K562 (cell line): ENCODE results near the gene FERMT3. TPM values are rescaled to one million over a fixed set of nuclear protein-coding genes. Genes with fewer than 3 reads are reported as not detected.

Experiments
- ATAC-seq: fragments of 200-7000 bp; cut with Tn5 transposase; 3 replicates; pipeline ENCODE4 v1.9.1; 2020; ENCODE audit warnings: moderate library complexity
- BruUV-seq: library from RNA; stranded (reverse); fragments of 400-500 nt; replicated peaks from 2 replicates; lab custom pipeline; 2021; lab: Mats Ljungman, UMichigan
- CTCF ChIA-PET: fragments of 300-600 bp; formaldehyde crosslinking; extraction: SDS; loops from one replicate; lab custom pipeline; 2021; ENCODE audit warnings: low intra/inter-chr PET ratio; lab: Yijun Ruan, JAX
- POLR2A ChIA-PET: fragments of 300-600, 350-650 bp; sonication (Branson Sonifier 250); formaldehyde crosslinking; extraction: SDS; loops from one replicate; lab custom pipeline; 2021; ENCODE audit warnings: antibody characterized with exemption, inconsistent platforms; lab: Yijun Ruan, JAX
- DNase-seq, 4 experiments: peaks; one replicate each; pipeline versions ENCODE4 v3.0.0 to v3.0.0-alpha.2; 2011 to 2018; ENCODE audit warnings: low spot score in 3 of 4, mixed read lengths in 3 of 4; ENCODE audit errors: extremely low read depth in 1 of 4
- FAIRE-seq: peaks from 2 replicates; lab custom pipeline; 2011; peaks lifted over from hg19 to GRCh38; lab: Jason Lieb, UNC
- H2AFZ ChIP-seq: 2 replicates; pipeline ENCODE4 v1.6.0; 2011; ENCODE audit warnings: low read depth, low read length, control low read depth, inconsistent platforms
- H3K27ac ChIP-seq: fragments of 200-600 bp; 3 replicates; pipeline ENCODE4 v1.8.0; 2011; ENCODE audit warnings: low read depth, mild to moderate bottlenecking, control low read depth, inconsistent platforms, low read length, moderate library complexity, mixed read lengths; ENCODE audit errors: extremely low read depth
- H3K27me3 ChIP-seq, 2 experiments: fragments of 300-600 bp in 1 of 2; 2 replicates in 1 of 2; 3 replicates in 1 of 2; pipeline versions ENCODE4 v1.6.0 to v1.8.0; 2011; ENCODE audit warnings: inconsistent platforms in 2 of 2, low read length in 2 of 2, mild to moderate bottlenecking in 1 of 2, mixed read lengths in 1 of 2, moderate library complexity in 1 of 2; ENCODE audit not compliant: control insufficient read depth in 2 of 2, insufficient read depth in 2 of 2
- H3K36me3 ChIP-seq: fragments of 300-600 bp; 3 replicates; pipeline ENCODE4 v1.8.0; 2011; ENCODE audit warnings: mild to moderate bottlenecking, low read length, inconsistent platforms; ENCODE audit not compliant: control insufficient read depth, insufficient read depth
- H3K4me1 ChIP-seq, 2 experiments: fragments of 200-600 bp in 1 of 2; replicated peaks in 1 of 2; 2 replicates in 1 of 2; 3 replicates in 1 of 2; pipeline versions ENCODE4 v1.5.1 to v1.8.0; 2011; ENCODE audit warnings: inconsistent platforms in 2 of 2, low read length in 2 of 2, mild to moderate bottlenecking in 1 of 2, mixed read lengths in 1 of 2, moderate library complexity in 1 of 2; ENCODE audit not compliant: control insufficient read depth in 2 of 2, insufficient read depth in 2 of 2
- H3K4me2 ChIP-seq: 2 replicates; pipeline ENCODE4 v1.6.1; 2011; ENCODE audit warnings: low read length, control low read depth, inconsistent platforms, mixed read lengths; ENCODE audit not compliant: insufficient read depth
- H3K4me3 ChIP-seq: fragments of 200-600 bp; sonication (generic), shearing (Covaris generic); 2 replicates; pipeline ENCODE4 v1.5.1; 2016; ENCODE audit warnings: control low read depth, inconsistent platforms
- H3K79me2 ChIP-seq: fragments of 200-600 bp; 3 replicates; pipeline ENCODE4 v1.8.0; 2011; ENCODE audit warnings: low read length, inconsistent platforms; ENCODE audit not compliant: control insufficient read depth, insufficient read depth
- H3K9ac ChIP-seq, 2 experiments: 2 replicates each; pipeline versions ENCODE4 v1.6.0 to v1.6.1; 2011; ENCODE audit warnings: low read depth in 2 of 2, low read length in 2 of 2, control low read depth in 1 of 2, inconsistent platforms in 1 of 2, mild to moderate bottlenecking in 1 of 2, mixed read lengths in 1 of 2; ENCODE audit not compliant: insufficient read depth in 1 of 2
- H3K9me1 ChIP-seq: one replicate; pipeline ENCODE4 v1.6.0; 2011; ENCODE audit warnings: inconsistent platforms, mild to moderate bottlenecking, low read length, moderate library complexity; ENCODE audit not compliant: control insufficient read depth, insufficient read depth
- H3K9me3 ChIP-seq: replicated peaks from 2 replicates; pipeline ENCODE4 v1.5.1; 2011; ENCODE audit warnings: low read depth, low read length, inconsistent platforms; ENCODE audit not compliant: control insufficient read depth, insufficient read depth
- H4K20me1 ChIP-seq: replicated peaks from 2 replicates; pipeline ENCODE4 v1.6.1; 2011; ENCODE audit warnings: low read length, inconsistent platforms, mixed read lengths; ENCODE audit not compliant: control insufficient read depth, insufficient read depth
- ETV6 ChIP-seq, 3 experiments: fragments of 150-350 bp in 1 of 3; sonication (generic) in 1 of 3; formaldehyde crosslinking in 1 of 3; IDR thresholded peaks; 2 replicates each; pipeline versions ENCODE4 v1.6.1 to v1.8.0; 2014 to 2022; ENCODE audit warnings: borderline replicate concordance in 2 of 3, low read depth in 2 of 3, antibody characterized with exemption in 1 of 3, low read length in 1 of 3, mild to moderate bottlenecking in 1 of 3, missing genetic modification reagents in 1 of 3
- FUS ChIP-seq: fragments of 200-400 bp; formaldehyde crosslinking; optimal IDR thresholded peaks from 2 replicates; pipeline ENCODE3; 2017; ENCODE audit warnings: low read depth, low read length
- HCFC1 ChIP-seq: IDR thresholded peaks from 2 replicates; pipeline ENCODE4 v1.6.1; 2012; ENCODE audit warnings: low read depth, low read length, improper control_type of control experiment
- MXI1 ChIP-seq: IDR thresholded peaks from 2 replicates; pipeline ENCODE4 v1.6.1; 2011; ENCODE audit warnings: low read depth, mild to moderate bottlenecking, improper control_type of control experiment, low read length
- WGBS: fragments of 100-300 bp; shearing (Covaris generic); methylation state at CpG from one replicate; pipeline ENCODE4 v1.1.6; 2016; ENCODE audit warnings: low coverage, mixed read lengths; ENCODE audit not compliant: insufficient coverage; ENCODE audit errors: missing lambda C conversion rate; 5-methylcytosine and 5-hydroxymethylcytosine counted together
- in situ Hi-C: fragments of 300-500 bp; cut with MboI; formaldehyde crosslinking; loops from 4 replicates; pipeline ENCODE4 v1.15.0; 2018; ENCODE audit warnings: inconsistent platforms, mixed read lengths
- intact Hi-C: fragments of 100-400 bp; cut with micrococcal nuclease; formaldehyde crosslinking; loops from 2 replicates; pipeline ENCODE4 v1.14.2; 2022
- polyA plus RNA-seq, 8 experiments: library from polyadenylated mRNA; depleted of rRNA in 4 of 8; stranded (reverse) in 5 of 8; unstranded in 3 of 8; fragments of >200 nt; fragmentation: Nextera tagmentation in 2 of 8; fragmentation: Illumina TruSeq in 1 of 8; extraction: Ambion mirVana in 2 of 8; extraction: Trizol in 1 of 8; gene quantifications; 2 replicates each; pipeline versions ENCODE4 v1.2.1 to v1.2.3, GENCODE V29; 2011 to 2014; ENCODE audit warnings: inconsistent platforms in 1 of 8, missing spikeins in 1 of 8
- total RNA-seq, 7 experiments: library from RNA; depleted of rRNA in 6 of 7; stranded (reverse); fragments of >200 nt in 6 of 7; fragmentation: Illumina TruSeq in 2 of 7; extraction: Trizol in 2 of 7; gene quantifications; 2 replicates each; pipeline versions ENCODE4 v1.2.1 to v1.2.3, GENCODE V29; 2011 to 2021; ENCODE audit warnings: low replicate concordance in 1 of 7
- TF ChIP-seq, protein P1 (sequence below), 2 experiments: fragments of 150-350 bp in 1 of 2; IDR thresholded peaks; 2 replicates each; pipeline ENCODE4 v1.6.1; 2012 to 2016; ENCODE audit warnings: low read depth in 2 of 2, low read length in 2 of 2, mild to moderate bottlenecking in 1 of 2, moderate library complexity in 1 of 2
- TF ChIP-seq, protein P2 (sequence below): IDR thresholded peaks from 2 replicates; pipeline ENCODE4 v1.6.1; 2012; ENCODE audit warnings: low read depth, low read length, improper control_type of control experiment, borderline replicate concordance
- TF ChIP-seq, protein P3 (sequence below): fragments of 450-650 bp; IDR thresholded peaks from 2 replicates; pipeline ENCODE4 v1.6.1; 2016
- TF ChIP-seq, protein P4 (sequence below): fragments of 450-650 bp; formaldehyde crosslinking; IDR thresholded peaks from 2 replicates; pipeline ENCODE4 v1.4.0; 2020; ENCODE audit warnings: mild to moderate bottlenecking, mixed read lengths

The FERMT3 gene
- total and polyA plus RNA-seq, 9 of the 15 experiments (the other 6 are each of a cell fraction or from before 2014, with no cell fraction given) = 3.2 to 275 (median 79.7) TPM

DNA sequence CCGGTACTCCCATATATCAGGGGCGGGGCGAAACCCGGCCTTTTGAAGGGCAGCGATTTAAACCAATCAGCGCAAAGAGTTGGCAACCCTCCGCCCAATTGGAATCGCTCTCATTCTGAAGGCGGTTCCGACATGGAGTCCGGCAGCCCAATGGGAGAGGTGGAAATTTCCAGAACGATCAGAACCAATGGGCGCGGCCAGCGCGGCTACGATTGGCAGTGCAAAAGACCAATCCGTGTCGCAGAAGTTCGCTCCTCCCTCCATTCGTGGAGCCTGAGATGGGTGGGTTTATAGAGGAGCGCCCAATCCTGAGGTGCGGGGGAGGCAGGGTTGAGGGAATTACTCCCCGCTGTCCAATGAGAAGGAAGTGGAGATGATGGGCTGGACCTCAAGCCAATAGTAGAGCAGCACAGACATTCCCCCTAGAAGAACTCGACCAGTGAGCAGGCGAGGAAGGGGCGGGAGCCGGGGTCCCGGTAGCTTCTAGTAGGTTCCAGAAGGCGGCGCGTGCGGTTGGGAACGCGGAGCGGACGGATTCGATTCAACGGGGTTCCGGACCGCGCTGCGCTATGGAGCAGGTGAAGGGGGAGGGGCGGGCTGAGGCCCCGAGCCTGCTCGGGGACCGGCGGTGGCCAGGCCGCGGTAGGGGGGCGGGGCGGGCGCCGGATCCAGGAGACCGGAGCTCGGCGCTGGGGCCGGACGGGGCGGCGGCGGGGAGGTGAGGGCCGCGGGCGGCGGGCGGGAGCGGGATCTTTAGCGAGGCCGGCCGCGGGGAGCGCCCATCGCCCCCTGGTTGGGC, 20.6 kb upstream of the FERMT3 start, which contains the start of gene STIP1:
Gene STIP1 (plus strand): TSS at position 479 of the 799 bp plus-strand sequence. CDS start 91 bp downstream, at position 570.
- Histone ChIP-seq H3K9ac (peak within 1 kb of the TSS; percentile 84 to 99), H4K20me1 (no peaks in the 10 kb centered on the region), H3K27ac (peak within 1 kb of the TSS; percentile 89), H3K36me3 (peaks cover 12% of the 10 kb centered on the region), H3K4me1 (peaks cover 26 to 50% of the 10 kb centered on the region in 2 experiments), H3K4me3 (peak within 1 kb of the TSS; percentile 70), H2AFZ (peak within 1 kb of the TSS; percentile 72), H3K27me3 (no peaks in the 10 kb centered on the region), H3K4me2 (peak within 1 kb of the TSS; percentile 97), H3K9me1 (no peaks in the 10 kb centered on the region), H3K9me3 (no peaks in the 10 kb centered on the region), H3K79me2 (peaks cover 30% of the 10 kb centered on the region)
- in situ Hi-C loops = no loop called here
- 1% methylated on average over 48 of the region's 74 CpGs for WGBS
- POLR2A ChIA-PET = interaction anchor here (0.6 to 2.2 kb wide), 16 partner anchors 10 to 1237 kb away, joined by 3 to 29 read pairs (median 4); partner anchors contain the start of genes FERMT3, PPP1R14B, PRDX5 and TRMT112
- DNase-seq (peak; percentile 96 to 100 (median 98)), ATAC-seq (peak; percentile 89), FAIRE-seq (peak; percentile 99)
- intact Hi-C loops = loop anchor here (2.0 to 5.0 kb wide), 3 partner anchors 45 to 171 kb away; partner anchors contain the start of genes CATSPERZ, DNAJC4 and RPS6KA4
- CTCF ChIA-PET = no interaction called here
- no TSS peak for BruUV-seq
- TF ChIP-seq FUS (no peak), MXI1 (no peak; the same call in 1 of the 2 replicates), ETV6 (IDR thresholded peaks at IDR 0.05; ENCODE audit: borderline replicate concordance in 1 of 2, low read depth in 2 of 2, low read length in 1 of 2) (no peak), ETV6 (CRISPR knock-in tag; IDR thresholded peaks at IDR 0.05; ENCODE audit: borderline replicate concordance) (no peak), HCFC1 (0 out of 2 replicates have a peak, but pooled peaks have one; percentile 42)
- TF ChIP-seq, protein P1, sequence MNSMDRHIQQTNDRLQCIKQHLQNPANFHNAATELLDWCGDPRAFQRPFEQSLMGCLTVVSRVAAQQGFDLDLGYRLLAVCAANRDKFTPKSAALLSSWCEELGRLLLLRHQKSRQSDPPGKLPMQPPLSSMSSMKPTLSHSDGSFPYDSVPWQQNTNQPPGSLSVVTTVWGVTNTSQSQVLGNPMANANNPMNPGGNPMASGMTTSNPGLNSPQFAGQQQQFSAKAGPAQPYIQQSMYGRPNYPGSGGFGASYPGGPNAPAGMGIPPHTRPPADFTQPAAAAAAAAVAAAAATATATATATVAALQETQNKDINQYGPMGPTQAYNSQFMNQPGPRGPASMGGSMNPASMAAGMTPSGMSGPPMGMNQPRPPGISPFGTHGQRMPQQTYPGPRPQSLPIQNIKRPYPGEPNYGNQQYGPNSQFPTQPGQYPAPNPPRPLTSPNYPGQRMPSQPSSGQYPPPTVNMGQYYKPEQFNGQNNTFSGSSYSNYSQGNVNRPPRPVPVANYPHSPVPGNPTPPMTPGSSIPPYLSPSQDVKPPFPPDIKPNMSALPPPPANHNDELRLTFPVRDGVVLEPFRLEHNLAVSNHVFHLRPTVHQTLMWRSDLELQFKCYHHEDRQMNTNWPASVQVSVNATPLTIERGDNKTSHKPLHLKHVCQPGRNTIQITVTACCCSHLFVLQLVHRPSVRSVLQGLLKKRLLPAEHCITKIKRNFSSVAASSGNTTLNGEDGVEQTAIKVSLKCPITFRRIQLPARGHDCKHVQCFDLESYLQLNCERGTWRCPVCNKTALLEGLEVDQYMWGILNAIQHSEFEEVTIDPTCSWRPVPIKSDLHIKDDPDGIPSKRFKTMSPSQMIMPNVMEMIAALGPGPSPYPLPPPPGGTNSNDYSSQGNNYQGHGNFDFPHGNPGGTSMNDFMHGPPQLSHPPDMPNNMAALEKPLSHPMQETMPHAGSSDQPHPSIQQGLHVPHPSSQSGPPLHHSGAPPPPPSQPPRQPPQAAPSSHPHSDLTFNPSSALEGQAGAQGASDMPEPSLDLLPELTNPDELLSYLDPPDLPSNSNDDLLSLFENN (IDR thresholded peaks at IDR 0.05; ENCODE audit: low read depth in 2 of 2, low read length in 2 of 2) = no peak
- TF ChIP-seq, protein P2, sequence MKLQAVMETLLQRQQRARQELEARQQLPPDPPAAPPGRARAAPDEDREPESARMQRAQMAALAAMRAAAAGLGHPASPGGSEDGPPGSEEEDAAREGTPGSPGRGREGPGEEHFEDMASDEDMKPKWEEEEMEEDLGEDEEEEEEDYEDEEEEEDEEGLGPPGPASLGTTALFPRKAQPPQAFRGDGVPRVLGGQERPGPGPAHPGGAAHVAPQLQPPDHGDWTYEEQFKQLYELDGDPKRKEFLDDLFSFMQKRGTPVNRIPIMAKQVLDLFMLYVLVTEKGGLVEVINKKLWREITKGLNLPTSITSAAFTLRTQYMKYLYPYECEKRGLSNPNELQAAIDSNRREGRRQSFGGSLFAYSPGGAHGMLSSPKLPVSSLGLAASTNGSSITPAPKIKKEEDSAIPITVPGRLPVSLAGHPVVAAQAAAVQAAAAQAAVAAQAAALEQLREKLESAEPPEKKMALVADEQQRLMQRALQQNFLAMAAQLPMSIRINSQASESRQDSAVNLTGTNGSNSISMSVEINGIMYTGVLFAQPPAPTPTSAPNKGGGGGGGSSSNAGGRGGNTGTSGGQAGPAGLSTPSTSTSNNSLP = peak; percentile 95
- TF ChIP-seq, protein P3, sequence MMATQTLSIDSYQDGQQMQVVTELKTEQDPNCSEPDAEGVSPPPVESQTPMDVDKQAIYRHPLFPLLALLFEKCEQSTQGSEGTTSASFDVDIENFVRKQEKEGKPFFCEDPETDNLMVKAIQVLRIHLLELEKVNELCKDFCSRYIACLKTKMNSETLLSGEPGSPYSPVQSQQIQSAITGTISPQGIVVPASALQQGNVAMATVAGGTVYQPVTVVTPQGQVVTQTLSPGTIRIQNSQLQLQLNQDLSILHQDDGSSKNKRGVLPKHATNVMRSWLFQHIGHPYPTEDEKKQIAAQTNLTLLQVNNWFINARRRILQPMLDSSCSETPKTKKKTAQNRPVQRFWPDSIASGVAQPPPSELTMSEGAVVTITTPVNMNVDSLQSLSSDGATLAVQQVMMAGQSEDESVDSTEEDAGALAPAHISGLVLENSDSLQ = peak; percentile 100
- TF ChIP-seq, protein P4, sequence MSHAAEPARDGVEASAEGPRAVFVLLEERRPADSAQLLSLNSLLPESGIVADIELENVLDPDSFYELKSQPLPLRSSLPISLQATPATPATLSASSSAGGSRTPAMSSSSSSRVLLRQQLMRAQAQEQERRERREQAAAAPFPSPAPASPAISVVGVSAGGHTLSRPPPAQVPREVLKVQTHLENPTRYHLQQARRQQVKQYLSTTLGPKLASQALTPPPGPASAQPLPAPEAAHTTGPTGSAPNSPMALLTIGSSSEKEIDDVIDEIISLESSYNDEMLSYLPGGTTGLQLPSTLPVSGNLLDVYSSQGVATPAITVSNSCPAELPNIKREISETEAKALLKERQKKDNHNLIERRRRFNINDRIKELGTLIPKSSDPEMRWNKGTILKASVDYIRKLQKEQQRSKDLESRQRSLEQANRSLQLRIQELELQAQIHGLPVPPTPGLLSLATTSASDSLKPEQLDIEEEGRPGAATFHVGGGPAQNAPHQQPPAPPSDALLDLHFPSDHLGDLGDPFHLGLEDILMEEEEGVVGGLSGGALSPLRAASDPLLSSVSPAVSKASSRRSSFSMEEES (CRISPR knock-in tag) = no peak
